GM18498 (cell line): Measurements from ENCODE around the gene MAP3K9.
A peak's percentile ranks its signal among the peaks of the same experiment; 100 is the strongest.

Experiments used
- ATAC-seq: cut with Tn5 transposase; IDR thresholded peaks from one replicate; pipeline ENCODE4 v1.9.1; 2021; ENCODE audit warnings: mild to moderate bottlenecking, moderate library complexity; ENCODE audit not compliant: unreplicated experiment

Gene MAP3K9

GRCh38 chr14:70821584-70822529, 12.5 kb upstream of the MAP3K9 start:
- no peak for ATAC-seq

- ATAC-seq, result no peak
These were observed 7.2 kb upstream of the MAP3K9 start for GRCh38 chr14:70816525-70816924.

DNA sequence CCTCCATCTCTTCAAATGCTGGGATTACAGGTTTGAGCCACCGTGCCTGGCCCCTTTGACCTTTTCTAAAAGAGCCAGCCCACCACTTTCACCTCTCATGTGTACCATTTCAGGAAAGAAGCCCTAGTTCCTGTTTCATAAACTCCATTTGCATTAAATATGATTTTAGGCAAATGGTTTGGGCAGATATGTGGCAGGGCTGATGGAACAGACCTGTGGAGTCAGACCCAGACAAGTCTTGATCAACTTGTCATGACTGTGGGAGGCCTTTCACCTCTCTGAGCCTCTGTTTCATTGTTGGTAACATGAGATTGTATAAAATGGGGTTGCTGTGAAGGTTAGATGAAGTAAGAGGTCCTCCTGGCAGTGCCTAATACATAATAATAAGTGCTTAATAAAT, 5.2 kb upstream of the MAP3K9 start:
- no peak for ATAC-seq

DNA sequence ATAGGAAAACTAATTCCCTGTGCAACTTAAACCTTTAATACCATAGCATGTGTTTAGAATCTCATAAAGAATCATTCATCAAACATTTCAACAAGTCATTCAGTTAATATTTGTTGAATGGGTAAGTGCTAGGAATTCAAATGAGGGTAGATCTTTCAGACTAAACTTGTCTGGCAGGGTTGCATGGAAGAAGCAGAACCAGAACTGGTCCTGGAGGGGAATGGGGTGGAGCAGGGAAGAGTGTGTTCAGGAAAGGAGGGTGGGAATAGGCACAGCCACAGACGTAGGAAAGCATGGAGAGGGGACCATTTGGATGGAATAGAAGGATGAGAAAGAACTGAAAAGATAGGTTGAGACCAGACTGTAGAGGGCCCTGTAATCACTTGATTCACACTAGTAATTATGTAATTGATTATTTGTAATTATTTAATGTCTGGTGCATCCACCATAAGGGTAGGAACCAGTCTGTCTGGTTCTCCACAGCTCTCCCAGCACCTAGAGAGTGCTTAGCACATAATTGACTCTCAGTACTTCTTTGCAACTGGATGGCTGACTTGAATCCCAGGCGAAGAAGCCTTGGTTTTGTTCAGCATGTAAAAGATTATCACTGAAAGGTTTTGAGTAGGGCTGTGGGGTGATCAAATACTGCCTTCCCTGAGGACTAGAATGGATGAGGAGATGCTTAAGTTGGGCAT, 3.0 kb upstream of the MAP3K9 start:
- no peak for ATAC-seq

GRCh38 chr14:70811578-70811977, 2.3 kb upstream of the MAP3K9 start:
- no peak for ATAC-seq

GRCh38 chr14:70811050-70811449, 1.7 kb upstream of the MAP3K9 start:
- no peak for ATAC-seq

- ATAC-seq, result no peak
These were observed 1.3 kb upstream of the MAP3K9 start for GRCh38 chr14:70810621-70811020.

DNA sequence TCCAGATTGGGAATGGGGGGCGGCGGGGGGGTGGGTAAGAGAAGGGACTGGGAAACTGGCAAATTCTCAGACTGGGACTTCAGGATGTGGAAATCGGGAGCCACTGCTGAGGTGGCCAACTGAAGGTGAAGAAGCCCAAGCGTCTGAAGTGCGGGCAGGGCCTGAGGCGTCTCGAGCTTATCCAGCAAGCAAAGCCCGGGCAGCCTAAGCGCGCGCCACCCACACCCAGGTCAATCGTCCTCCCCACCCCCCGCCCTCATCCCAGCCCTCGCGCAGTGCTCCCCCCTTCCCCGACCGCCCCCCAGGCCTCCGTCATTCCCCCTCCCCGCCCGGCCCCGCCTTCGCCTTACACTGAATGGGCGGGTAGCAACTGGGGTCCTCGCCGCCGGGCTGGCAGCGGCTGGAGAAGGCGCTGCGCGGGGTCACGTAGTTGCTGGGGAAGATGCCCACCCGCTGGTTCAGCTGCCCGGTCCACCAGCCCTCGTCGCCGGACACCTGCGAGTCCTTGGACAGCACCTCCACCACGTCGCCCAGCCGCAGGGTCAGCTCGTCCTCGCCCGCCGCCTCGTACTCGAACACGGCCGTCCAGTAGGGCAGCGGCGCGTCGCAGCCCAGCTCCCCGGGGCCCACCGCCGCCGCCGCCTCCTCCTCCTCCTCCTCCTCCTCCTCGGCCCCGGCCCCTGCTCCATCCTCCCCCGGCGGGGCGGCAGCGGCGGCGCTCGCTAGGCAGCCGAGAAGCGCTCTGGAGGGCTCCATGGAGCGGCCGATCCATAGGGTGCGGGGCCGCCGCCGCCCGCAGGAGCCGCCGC, 693 bp downstream of the MAP3K9 start:
- ATAC-seq, result peak; percentile 17

GRCh38 chr14:70807898-70808415, 1.4 kb downstream of the MAP3K9 start:
- ATAC-seq, result no peak

DNA sequence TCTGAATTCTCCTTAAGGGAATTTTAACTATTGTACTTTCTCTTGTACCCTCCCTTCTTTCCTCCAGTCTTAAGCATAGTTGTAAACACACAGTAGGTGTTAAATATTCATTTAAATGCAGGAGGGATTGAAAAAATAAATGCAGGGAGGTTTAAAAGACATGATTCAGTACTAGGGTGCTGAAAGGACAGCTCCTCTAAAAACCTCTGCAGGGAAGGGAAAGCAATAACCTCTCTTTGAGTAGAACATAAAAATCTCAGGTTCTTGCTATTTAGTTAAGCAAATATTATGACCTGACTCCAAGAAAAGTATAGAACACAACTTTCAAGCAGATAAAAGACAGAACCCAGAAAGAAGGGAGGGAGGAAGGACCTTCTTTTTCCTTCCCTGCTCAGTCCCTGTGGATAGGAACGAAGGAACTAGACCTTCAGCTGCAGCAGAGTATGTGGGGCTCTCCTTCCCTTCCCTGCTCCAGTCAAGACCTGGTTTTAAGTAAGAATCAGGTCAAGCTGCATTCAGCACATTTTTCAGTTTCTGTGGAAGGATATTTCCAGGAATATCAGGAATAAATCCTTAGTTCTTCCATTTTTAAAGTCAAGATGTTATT, 4.7 kb downstream of the MAP3K9 start:
- ATAC-seq, result no peak

DNA sequence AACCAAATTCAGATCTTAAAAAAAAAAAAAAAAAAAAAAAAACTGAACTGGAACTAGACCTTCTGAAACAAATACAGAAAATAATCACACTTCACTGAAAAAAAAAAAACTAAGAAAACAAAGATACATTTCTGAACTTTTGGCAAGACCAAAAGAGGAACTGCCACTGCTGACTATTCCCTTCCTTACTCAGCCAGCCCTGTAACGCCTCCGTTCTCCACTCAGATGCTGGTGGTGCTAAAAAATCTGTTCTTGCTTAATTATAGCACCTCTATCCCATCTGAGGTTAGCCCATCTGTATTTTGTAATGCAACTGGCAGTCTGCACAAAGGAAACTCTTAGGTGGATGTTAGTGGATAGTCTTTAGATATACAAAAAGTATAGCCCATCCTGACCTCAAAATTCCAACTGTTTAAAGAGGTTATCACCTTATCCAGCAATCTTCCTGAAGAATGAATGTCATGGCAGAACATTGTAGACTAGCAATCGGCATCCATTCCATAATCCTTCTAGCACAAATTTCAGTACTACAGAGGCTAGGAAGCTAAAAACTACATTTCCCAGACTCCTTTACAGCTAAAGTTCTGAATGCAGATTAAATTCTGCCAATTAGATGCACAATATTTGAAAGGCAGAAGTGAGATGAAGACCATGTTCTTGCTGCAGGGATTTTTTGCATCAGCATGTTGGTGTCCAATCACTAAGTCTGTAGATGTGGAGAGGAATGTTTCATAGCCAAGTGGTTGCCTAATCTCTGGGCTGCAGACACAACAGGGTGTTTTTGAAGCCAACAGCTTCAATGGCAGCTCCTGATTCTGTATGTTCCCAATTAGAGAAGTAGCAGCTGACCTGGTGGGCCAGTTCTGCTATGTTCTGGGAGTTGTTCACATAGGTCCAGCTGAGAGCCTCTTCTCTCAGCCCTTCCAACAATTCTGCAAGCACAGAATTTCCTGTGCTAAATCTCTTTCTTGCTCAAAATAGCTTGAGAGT, 5.7 kb downstream of the MAP3K9 start:
- peak; percentile 83 for ATAC-seq

DNA sequence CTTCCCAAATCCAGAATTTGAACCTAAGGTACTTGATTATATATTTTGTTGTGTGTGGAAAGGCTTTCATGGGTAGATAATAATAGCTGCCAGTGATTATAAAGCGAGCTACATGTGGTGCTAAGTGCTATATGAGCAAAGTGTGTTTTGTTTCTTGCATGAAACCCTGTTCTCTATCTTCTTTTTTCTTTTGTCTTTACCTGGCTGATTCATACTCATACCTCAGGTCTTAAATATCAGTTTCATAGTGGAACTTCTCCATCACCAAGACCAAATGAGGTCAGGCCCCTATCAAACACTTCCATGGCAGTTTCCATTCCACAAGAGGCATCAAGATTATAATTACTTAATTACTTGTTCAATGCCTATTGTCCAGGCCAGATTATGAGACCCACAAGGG, 6.9 kb downstream of the MAP3K9 start:
- ATAC-seq, result no peak

GRCh38 chr14:70801836-70802235, 7.5 kb downstream of the MAP3K9 start:
- no peak for ATAC-seq

GRCh38 chr14:70796551-70796950, 12.8 kb downstream of the MAP3K9 start:
- no peak for ATAC-seq

DNA sequence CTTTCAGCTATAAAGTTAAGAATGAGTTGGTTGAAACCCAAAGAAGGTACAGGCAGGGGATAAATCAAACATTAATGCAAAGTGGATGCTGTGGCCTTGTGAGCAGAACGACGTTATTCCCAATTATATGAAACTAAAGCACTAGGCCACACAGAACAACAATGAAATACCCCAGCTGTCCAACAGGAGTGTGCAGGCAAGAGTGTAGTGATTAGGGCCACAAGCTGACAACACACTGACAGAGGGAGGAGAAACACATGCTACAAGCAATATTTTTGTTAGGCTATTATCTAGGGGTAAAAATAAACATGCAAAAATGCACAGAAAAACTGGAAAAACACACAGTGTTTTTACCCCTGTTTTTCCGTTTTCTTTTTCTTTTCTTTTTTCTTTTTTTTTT, 15.0 kb downstream of the MAP3K9 start:
- ATAC-seq, result no peak

GRCh38 chr14:70793637-70794036, 15.7 kb downstream of the MAP3K9 start:
- ATAC-seq, result no peak

- ATAC-seq, result no peak
These were observed 16.4 kb downstream of the MAP3K9 start for GRCh38 chr14:70792939-70793338.

GRCh38 chr14:70791971-70792370, 17.3 kb downstream of the MAP3K9 start:
- no peak for ATAC-seq

- ATAC-seq, result no peak
These were observed 19.4 kb downstream of the MAP3K9 start for GRCh38 chr14:70789961-70790360.
